Measurements from ENCODE around the gene RBM47. TPM values are rescaled to one million over a fixed set of nuclear protein-coding genes. Genes with fewer than 3 reads are reported as not detected.

RBM47 gene
- total RNA-seq, 1 donor from 2014 or later = 0.11 TPM

DNA sequence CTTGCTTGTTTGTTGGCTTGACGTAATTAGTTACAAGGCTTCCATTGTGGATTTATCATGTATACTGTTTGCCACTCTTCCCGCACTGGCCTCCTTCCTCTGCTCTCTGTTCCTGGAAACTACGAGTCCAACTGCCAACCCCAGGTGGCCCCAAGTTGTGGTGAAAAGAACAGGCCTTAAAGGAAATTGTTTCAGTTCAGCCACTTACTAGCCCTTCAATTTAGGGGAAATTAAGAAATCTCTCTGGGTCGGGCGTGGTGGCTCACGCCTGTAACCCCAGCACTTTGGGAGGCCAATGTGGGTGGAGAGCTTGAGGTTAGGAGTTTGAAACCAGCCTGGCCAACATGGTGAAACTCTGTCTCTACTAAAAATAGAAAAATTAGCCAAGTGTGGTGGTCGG is 28.0 kb downstream of the RBM47 start:
- Mint-ChIP-seq H3K9me3 (ENCODE audit: unreplicated experiment) (no peaks in the 10 kb centered on the region), H3K4me3 (ENCODE audit: unreplicated experiment) (no peak overlapping the region), H3K27me3 (ENCODE audit: unreplicated experiment) (peaks cover 2% of the 10 kb centered on the region), H3K27ac (ENCODE audit: unreplicated experiment) (no peak overlapping the region), H3K36me3 (ENCODE audit: unreplicated experiment) (no peaks in the 10 kb centered on the region), H3K4me1 (ENCODE audit: unreplicated experiment) (no peaks in the 10 kb centered on the region)
- DNase-seq (ENCODE audit: extremely low spot score, unreplicated experiment) = no peak
- TF ChIP-seq, protein P1, sequence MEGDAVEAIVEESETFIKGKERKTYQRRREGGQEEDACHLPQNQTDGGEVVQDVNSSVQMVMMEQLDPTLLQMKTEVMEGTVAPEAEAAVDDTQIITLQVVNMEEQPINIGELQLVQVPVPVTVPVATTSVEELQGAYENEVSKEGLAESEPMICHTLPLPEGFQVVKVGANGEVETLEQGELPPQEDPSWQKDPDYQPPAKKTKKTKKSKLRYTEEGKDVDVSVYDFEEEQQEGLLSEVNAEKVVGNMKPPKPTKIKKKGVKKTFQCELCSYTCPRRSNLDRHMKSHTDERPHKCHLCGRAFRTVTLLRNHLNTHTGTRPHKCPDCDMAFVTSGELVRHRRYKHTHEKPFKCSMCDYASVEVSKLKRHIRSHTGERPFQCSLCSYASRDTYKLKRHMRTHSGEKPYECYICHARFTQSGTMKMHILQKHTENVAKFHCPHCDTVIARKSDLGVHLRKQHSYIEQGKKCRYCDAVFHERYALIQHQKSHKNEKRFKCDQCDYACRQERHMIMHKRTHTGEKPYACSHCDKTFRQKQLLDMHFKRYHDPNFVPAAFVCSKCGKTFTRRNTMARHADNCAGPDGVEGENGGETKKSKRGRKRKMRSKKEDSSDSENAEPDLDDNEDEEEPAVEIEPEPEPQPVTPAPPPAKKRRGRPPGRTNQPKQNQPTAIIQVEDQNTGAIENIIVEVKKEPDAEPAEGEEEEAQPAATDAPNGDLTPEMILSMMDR (IDR thresholded peaks at IDR 0.05) = no peak

DNA sequence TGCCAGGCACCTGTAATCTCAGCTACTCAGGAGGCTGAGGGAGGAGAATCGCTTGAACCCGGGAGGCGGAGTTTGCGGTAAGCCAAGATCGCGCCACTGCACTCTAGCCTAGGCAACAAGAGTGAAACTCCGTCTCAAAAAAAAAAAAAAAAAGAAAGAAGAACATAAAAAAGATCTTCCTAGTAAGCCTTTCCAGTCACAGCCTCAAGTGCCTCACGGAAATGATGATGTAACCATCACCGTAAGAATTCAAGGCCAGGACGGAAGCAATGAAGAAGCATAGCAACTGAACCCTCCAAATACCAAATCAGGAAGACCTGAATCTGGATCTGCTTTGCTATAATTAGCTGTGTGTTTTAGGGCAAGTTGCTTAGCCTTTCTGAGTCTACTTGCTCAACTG is 28.8 kb downstream of the RBM47 start:
- H3K4me1 Mint-ChIP-seq (ENCODE audit: unreplicated experiment) = no peaks in the 10 kb centered on the region
- H3K36me3 Mint-ChIP-seq (ENCODE audit: unreplicated experiment) = no peaks in the 10 kb centered on the region
- TF ChIP-seq, protein P1 (IDR thresholded peaks at IDR 0.05) = no peak
- H3K4me3 Mint-ChIP-seq (ENCODE audit: unreplicated experiment) = no peak overlapping the region
- no peak overlapping the region for H3K27ac Mint-ChIP-seq (ENCODE audit: unreplicated experiment)
- DNase-seq (ENCODE audit: extremely low spot score, unreplicated experiment) = no peak
- no peaks in the 10 kb centered on the region for H3K9me3 Mint-ChIP-seq (ENCODE audit: unreplicated experiment)
- H3K27me3 Mint-ChIP-seq (ENCODE audit: unreplicated experiment) = peaks cover 8% of the 10 kb centered on the region

DNA sequence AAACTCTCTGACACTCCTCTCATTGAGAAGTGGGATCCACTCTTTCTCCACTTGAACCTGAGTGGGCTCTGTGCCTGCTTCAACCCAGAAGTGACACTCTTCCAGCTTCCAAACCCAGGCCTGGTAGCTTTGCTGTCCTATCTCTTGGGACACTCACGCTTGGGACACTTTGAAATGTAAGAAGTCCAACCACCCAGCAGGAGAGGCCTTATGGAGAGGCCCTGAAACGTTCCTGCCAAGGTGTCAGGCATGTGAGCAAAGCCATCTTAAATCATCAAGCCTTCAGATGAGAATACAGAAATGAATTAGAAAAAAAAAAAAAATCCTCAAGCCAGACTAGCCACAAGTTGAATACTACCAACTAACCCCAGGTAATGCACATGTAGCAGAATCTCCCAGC is 30.2 kb downstream of the RBM47 start:
- no peak overlapping the region for H3K4me3 Mint-ChIP-seq (ENCODE audit: unreplicated experiment)
- peaks cover 9% of the 10 kb centered on the region for H3K27me3 Mint-ChIP-seq (ENCODE audit: unreplicated experiment)
- H3K9me3 Mint-ChIP-seq (ENCODE audit: unreplicated experiment) = no peaks in the 10 kb centered on the region
- no peak overlapping the region for H3K27ac Mint-ChIP-seq (ENCODE audit: unreplicated experiment)
- no peak for DNase-seq (ENCODE audit: extremely low spot score, unreplicated experiment)
- no peaks in the 10 kb centered on the region for H3K4me1 Mint-ChIP-seq (ENCODE audit: unreplicated experiment)
- H3K36me3 Mint-ChIP-seq (ENCODE audit: unreplicated experiment) = no peaks in the 10 kb centered on the region
- TF ChIP-seq, protein P1 (IDR thresholded peaks at IDR 0.05) = no peak

DNA sequence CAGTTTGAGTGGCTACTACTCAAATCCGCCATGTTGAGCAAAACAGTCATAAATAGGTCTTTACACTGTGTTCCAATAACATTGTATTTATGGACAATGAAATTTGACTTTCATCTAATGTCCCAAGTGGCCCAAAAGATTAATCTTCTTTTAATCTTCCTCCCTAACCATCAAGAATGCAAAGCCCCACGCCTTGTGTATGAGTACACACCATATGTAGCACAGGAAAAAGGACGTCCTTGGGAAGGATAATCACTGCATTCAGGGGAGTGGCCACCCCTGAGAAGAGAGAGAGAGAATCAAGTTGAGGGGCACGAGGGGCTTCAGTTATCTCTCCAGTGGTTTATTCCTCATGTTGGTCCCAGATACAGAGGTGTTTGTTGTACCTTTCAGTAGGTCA is 33.1 kb downstream of the RBM47 start:
- TF ChIP-seq, protein P1 (IDR thresholded peaks at IDR 0.05) = no peak
- no peak for DNase-seq (ENCODE audit: extremely low spot score, unreplicated experiment)
- Mint-ChIP-seq H3K4me3 (ENCODE audit: unreplicated experiment) (no peak overlapping the region), H3K9me3 (ENCODE audit: unreplicated experiment) (no peaks in the 10 kb centered on the region), H3K27ac (ENCODE audit: unreplicated experiment) (no peak overlapping the region), H3K36me3 (ENCODE audit: unreplicated experiment) (no peaks in the 10 kb centered on the region), H3K27me3 (ENCODE audit: unreplicated experiment) (peaks cover 9% of the 10 kb centered on the region), H3K4me1 (ENCODE audit: unreplicated experiment) (no peaks in the 10 kb centered on the region)

DNA sequence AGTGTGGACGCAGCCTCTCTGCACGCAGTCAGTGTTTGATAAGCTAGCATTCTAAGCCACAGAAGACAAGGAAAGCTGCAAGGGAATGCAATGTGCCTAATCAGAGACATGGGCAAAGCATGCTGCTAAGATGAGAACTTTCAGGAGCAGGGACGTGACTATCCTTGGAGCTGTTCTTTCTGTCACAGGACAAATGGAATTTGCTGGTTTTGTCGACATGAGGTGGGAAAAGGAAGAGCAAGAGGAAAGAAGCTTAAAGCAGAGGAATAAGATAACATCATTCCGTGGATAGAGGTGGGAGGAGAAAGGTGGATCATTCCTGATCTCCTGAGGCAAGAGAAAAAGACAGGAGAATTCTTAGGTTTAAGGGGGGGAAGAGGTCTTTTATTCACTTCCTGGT is 33.7 kb downstream of the RBM47 start:
- Mint-ChIP-seq H3K36me3 (ENCODE audit: unreplicated experiment) (no peaks in the 10 kb centered on the region), H3K9me3 (ENCODE audit: unreplicated experiment) (no peaks in the 10 kb centered on the region), H3K27me3 (ENCODE audit: unreplicated experiment) (peaks cover 9% of the 10 kb centered on the region), H3K4me1 (ENCODE audit: unreplicated experiment) (no peaks in the 10 kb centered on the region), H3K27ac (ENCODE audit: unreplicated experiment) (no peak overlapping the region), H3K4me3 (ENCODE audit: unreplicated experiment) (no peak overlapping the region)
- TF ChIP-seq, protein P1 (IDR thresholded peaks at IDR 0.05) = no peak
- DNase-seq (ENCODE audit: extremely low spot score, unreplicated experiment) = no peak

All from osteocyte (in vitro differentiated cells).